GM12878 (cell line): ENCODE results near the gene PTPN2. TPM values are rescaled to one million over a fixed set of nuclear protein-coding genes. Genes with fewer than 3 reads are reported as not detected.
"Not testable (repeated sequence)": the region's sequence is repeated elsewhere in the genome, so short reads cannot be mapped to it uniquely, and the experiment has no call there.

ENCODE experiments used
- ATAC-seq: fragments of 200-7000 bp; cut with Tn5 transposase; 3 replicates; pipeline ENCODE4 v1.9.1; 2020; ENCODE audit warnings: mild to moderate bottlenecking, moderate library complexity
- BruUV-seq: library from RNA; stranded (reverse); fragments of 400-500 nt; replicated peaks from 2 replicates; lab custom pipeline; 2021; lab: Mats Ljungman, UMichigan
- CTCF ChIA-PET: fragments of 300-600 bp; sonication (Branson Sonifier 250); formaldehyde crosslinking; extraction: SDS; loops from one replicate; lab custom pipeline; 2021; ENCODE audit warnings: inconsistent platforms; lab: Yijun Ruan, JAX
- POLR2A ChIA-PET: fragments of 350-600 bp; formaldehyde crosslinking; extraction: SDS; loops from one replicate; lab custom pipeline; 2021; ENCODE audit warnings: inconsistent platforms; lab: Charles Lee
- RAD21 ChIA-PET: fragments of 300-600 bp; sonication (Branson Sonifier 250); formaldehyde crosslinking; loops from one replicate; lab custom pipeline; 2023; ENCODE audit warnings: antibody characterized with exemption; ENCODE audit not compliant: unreplicated experiment; lab: Charles Lee
- SMC1A ChIA-PET: fragments of 300-600 bp; sonication (Branson Sonifier 250); formaldehyde crosslinking; loops from one replicate; lab custom pipeline; 2023; ENCODE audit not compliant: unreplicated experiment, uncharacterized antibody; lab: Charles Lee
- DNase-seq: peaks from one replicate; pipeline ENCODE4 v3.0.0-alpha.2; 2011; ENCODE audit warnings: low read depth, low spot score
- FAIRE-seq: peaks from 3 replicates; lab custom pipeline; 2011; peaks lifted over from hg19 to GRCh38; lab: Jason Lieb, UNC
- H2AFZ ChIP-seq: 2 replicates; pipeline ENCODE4 v1.6.0; 2011; ENCODE audit warnings: low read depth, low read length, control low read depth; ENCODE audit not compliant: control insufficient read depth
- H3K27ac ChIP-seq: 2 replicates; pipeline ENCODE4 v1.5.1; 2011; ENCODE audit warnings: control low read depth; ENCODE audit not compliant: control insufficient read depth, insufficient read depth
- H3K27me3 ChIP-seq, 2 experiments: replicated peaks in 1 of 2; 2 replicates each; pipeline versions ENCODE4 v1.6.0 to v1.6.1; 2011; ENCODE audit warnings: low read length in 1 of 2; ENCODE audit not compliant: control insufficient read depth in 2 of 2, insufficient read depth in 2 of 2
- H3K36me3 ChIP-seq, 2 experiments: 2 replicates each; pipeline ENCODE4 v1.5.1; 2011; ENCODE audit warnings: low read length in 1 of 2; ENCODE audit not compliant: control insufficient read depth in 2 of 2, insufficient read depth in 2 of 2
- H3K4me1 ChIP-seq: 2 replicates; pipeline ENCODE4 v1.6.1; 2011; ENCODE audit warnings: mild to moderate bottlenecking, low read length, moderate library complexity, mixed read lengths; ENCODE audit not compliant: control insufficient read depth, insufficient read depth
- H3K4me2 ChIP-seq: 2 replicates; pipeline ENCODE4 v1.6.0; 2011; ENCODE audit warnings: control low read depth; ENCODE audit not compliant: control insufficient read depth, insufficient read depth
- H3K4me3 ChIP-seq: fragments of 200-600 bp; sonication (generic); 2 replicates; pipeline ENCODE4 v1.5.1; 2016
- H3K79me2 ChIP-seq: 2 replicates; pipeline ENCODE4 v1.6.0; 2011; ENCODE audit warnings: low read length; ENCODE audit not compliant: control insufficient read depth, insufficient read depth
- H3K9ac ChIP-seq: 2 replicates; pipeline ENCODE4 v1.8.0; 2011; ENCODE audit warnings: low read length, control low read depth, mixed read lengths; ENCODE audit not compliant: control insufficient read depth, insufficient read depth
- H3K9me3 ChIP-seq: replicated peaks from 3 replicates; pipeline ENCODE4 v1.5.1; 2011; ENCODE audit warnings: mild to moderate bottlenecking, low read length; ENCODE audit not compliant: control insufficient read depth, insufficient read depth
- H4K20me1 ChIP-seq: 2 replicates; pipeline ENCODE4 v1.6.0; 2011; ENCODE audit not compliant: control insufficient read depth, insufficient read depth
- BRCA1 ChIP-seq: IDR thresholded peaks from 2 replicates; pipeline ENCODE4 v1.6.1; 2011; ENCODE audit warnings: low read depth, low read length, improper control_type of control experiment
- LARP7 ChIP-seq: fragments of 450-650 bp; IDR thresholded peaks from 2 replicates; pipeline ENCODE4 v1.6.1; 2017; ENCODE audit warnings: mild to moderate bottlenecking
- ZBTB4 ChIP-seq: fragments of 450-650 bp; formaldehyde crosslinking; IDR thresholded peaks from 2 replicates; pipeline ENCODE4 v1.4.0; 2022; ENCODE audit warnings: mild to moderate bottlenecking, moderate library complexity
- WGBS: methylation state at CpG from one replicate; pipeline ENCODE4 v1.1.6; 2016; ENCODE audit warnings: low lambda C conversion rate; ENCODE audit not compliant: insufficient replicate concordance, insufficient coverage; ENCODE audit errors: missing lambda C conversion rate; 5-methylcytosine and 5-hydroxymethylcytosine counted together
- in situ Hi-C: fragments of 300-500 bp; cut with MboI; formaldehyde crosslinking; loops from 9 replicates; pipeline ENCODE4 v1.14.3; 2018; ENCODE audit warnings: mixed read lengths
- intact Hi-C: fragments of 100-400 bp; cut with micrococcal nuclease; formaldehyde crosslinking; loops from one replicate; pipeline ENCODE4 v1.14.2; 2022; ENCODE audit not compliant: unreplicated experiment
- polyA plus RNA-seq, 11 experiments: library from polyadenylated mRNA; depleted of rRNA in 4 of 11; unstranded in 6 of 11; stranded (reverse) in 5 of 11; fragments of >200 nt; fragmentation: Nextera tagmentation in 4 of 11; fragmentation: Illumina TruSeq in 1 of 11; extraction: Ambion mirVana in 4 of 11; extraction: Trizol in 1 of 11; gene quantifications; 1 replicate in 1 of 11; 2 replicates in 10 of 11; pipeline versions ENCODE4 v1.2.1 to v1.2.3, GENCODE V29; 2011 to 2016; ENCODE audit warnings: inconsistent platforms in 2 of 11, missing spikeins in 2 of 11, low read depth in 1 of 11
- total RNA-seq, 4 experiments: library from RNA; depleted of rRNA in 3 of 4; stranded (reverse); fragments of >200 nt in 3 of 4; fragmentation: Illumina TruSeq in 1 of 4; extraction: Trizol in 1 of 4; gene quantifications; 2 replicates each; pipeline versions ENCODE4 v1.2.1 to v1.2.3, GENCODE V29; 2013 to 2021

The PTPN2 gene
- total and polyA plus RNA-seq, 10 of the 15 experiments (the other 5 are each of a cell fraction or from before 2014, with no cell fraction given), result 46.5 to 86.7 (median 64.6) TPM

- TF ChIP-seq ZBTB4 (CRISPR knock-in tag) (no peak), BRCA1 (no peak), LARP7 (no peak)
These were observed 4.0 kb downstream of the PTPN2 start (continued) for GRCh38 chr18:12879840-12880540.

GRCh38 chr18:12874992-12875391 is 9.0 kb downstream of the PTPN2 start:
- H3K4me3 ChIP-seq, FAIRE-seq, intact Hi-C loops, DNase-seq, in situ Hi-C loops, H3K36me3 ChIP-seq, H3K27ac ChIP-seq, ATAC-seq, H3K27me3 ChIP-seq, H3K4me2 ChIP-seq, H3K9me3 ChIP-seq, BruUV-seq, H3K9ac ChIP-seq, RAD21 ChIA-PET, H4K20me1 ChIP-seq, H2AFZ ChIP-seq: not testable (repeated sequence)
- ChIA-PET CTCF (interaction anchor here (0.7 kb wide), 1 partner anchor 12 kb away, joined by 3 read pairs; no protein-coding TSS in a partner anchor), POLR2A (interaction anchor here (0.6 kb wide), 1 partner anchor 34 kb away, joined by 3 read pairs; no protein-coding TSS in a partner anchor), SMC1A (interaction anchor here (0.6 to 9.5 kb wide), 2 partner anchors 13 to 684 kb away, joined by 3 to 95 read pairs; no protein-coding TSS in a partner anchor)
- Histone ChIP-seq H3K79me2 (peaks cover 70% of the 10 kb centered on the region), H3K4me1 (peaks cover 20% of the 10 kb centered on the region)
- WGBS, result no CpG with 5 or more reads among the region's 2 CpGs

GRCh38 chr18:12873961-12874567 is 10.0 kb downstream of the PTPN2 start:
- POLR2A ChIA-PET, BruUV-seq, H3K27ac ChIP-seq, SMC1A ChIA-PET, H3K36me3 ChIP-seq, H2AFZ ChIP-seq, H3K9ac ChIP-seq, FAIRE-seq, RAD21 ChIA-PET, H3K9me3 ChIP-seq, H3K27me3 ChIP-seq, intact Hi-C loops, H3K4me3 ChIP-seq, H3K4me2 ChIP-seq, DNase-seq, H4K20me1 ChIP-seq, ATAC-seq, in situ Hi-C loops: not testable (repeated sequence)
- H3K4me1 ChIP-seq, result peaks cover 12% of the 10 kb centered on the region
- CTCF ChIA-PET, result interaction anchor here (0.7 kb wide), 1 partner anchor 13 kb away, joined by 3 read pairs; no protein-coding TSS in a partner anchor
- H3K79me2 ChIP-seq, result peaks cover 65% of the 10 kb centered on the region
- WGBS, result 97% methylated on average over 28 of the region's 48 CpGs
